D721Med (cell line): ENCODE data around the gene TSPAN9.

ENCODE experiments used
- DNase-seq: peaks from one replicate; pipeline ENCODE4 v3.0.0; 2011; ENCODE audit warnings: low spot score; ENCODE audit not compliant: insufficient read length
- FAIRE-seq: peaks from 2 replicates; lab custom pipeline; 2011; peaks lifted over from hg19 to GRCh38; lab: Jason Lieb, UNC
- TF ChIP-seq, protein P1 (sequence below): IDR thresholded peaks from 2 replicates; pipeline ENCODE4 v1.5.1; 2012; ENCODE audit warnings: mild to moderate bottlenecking, control low read depth; ENCODE audit not compliant: insufficient read depth; ENCODE audit errors: missing control alignments

The TSPAN9 gene

GRCh38 chr12:3091382-3092241 is 14.4 kb downstream of the TSPAN9 start:
- TF ChIP-seq, protein P1, sequence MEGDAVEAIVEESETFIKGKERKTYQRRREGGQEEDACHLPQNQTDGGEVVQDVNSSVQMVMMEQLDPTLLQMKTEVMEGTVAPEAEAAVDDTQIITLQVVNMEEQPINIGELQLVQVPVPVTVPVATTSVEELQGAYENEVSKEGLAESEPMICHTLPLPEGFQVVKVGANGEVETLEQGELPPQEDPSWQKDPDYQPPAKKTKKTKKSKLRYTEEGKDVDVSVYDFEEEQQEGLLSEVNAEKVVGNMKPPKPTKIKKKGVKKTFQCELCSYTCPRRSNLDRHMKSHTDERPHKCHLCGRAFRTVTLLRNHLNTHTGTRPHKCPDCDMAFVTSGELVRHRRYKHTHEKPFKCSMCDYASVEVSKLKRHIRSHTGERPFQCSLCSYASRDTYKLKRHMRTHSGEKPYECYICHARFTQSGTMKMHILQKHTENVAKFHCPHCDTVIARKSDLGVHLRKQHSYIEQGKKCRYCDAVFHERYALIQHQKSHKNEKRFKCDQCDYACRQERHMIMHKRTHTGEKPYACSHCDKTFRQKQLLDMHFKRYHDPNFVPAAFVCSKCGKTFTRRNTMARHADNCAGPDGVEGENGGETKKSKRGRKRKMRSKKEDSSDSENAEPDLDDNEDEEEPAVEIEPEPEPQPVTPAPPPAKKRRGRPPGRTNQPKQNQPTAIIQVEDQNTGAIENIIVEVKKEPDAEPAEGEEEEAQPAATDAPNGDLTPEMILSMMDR = no peak
- DNase-seq (no peak), FAIRE-seq (no peak)

GRCh38 chr12:3092764-3093163 is 15.6 kb downstream of the TSPAN9 start:
- DNase-seq (no peak), FAIRE-seq (no peak)
- TF ChIP-seq, protein P1 = no peak

- no peak for FAIRE-seq
- TF ChIP-seq, protein P1 = no peak
- DNase-seq = no peak
Observed at GRCh38 chr12:3097186-3097804, 20.1 kb downstream of the TSPAN9 start.

- DNase-seq (no peak), FAIRE-seq (no peak)
- TF ChIP-seq, protein P1 = no peak
Observed at GRCh38 chr12:3097836-3098235, 20.7 kb downstream of the TSPAN9 start.

DNA sequence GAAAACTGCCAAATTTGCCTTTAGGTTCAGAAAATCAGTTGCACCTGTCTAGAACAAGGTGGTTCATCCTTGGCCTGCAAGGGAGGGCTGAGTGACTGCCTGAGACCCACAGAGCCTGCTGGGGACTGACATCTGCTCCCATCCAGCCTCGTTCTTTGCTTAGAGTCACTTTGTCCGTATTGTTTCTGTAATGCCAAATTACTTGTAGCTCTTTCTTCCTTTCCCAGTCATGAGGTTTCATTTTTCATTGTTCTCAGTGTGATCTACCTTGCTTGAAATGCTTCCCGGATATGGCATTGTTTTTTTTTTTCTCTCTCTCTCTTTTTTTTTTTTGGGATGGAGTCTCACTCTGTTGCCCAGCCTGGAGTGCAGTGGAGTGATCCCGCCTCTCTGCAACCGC is 21.3 kb downstream of the TSPAN9 start:
- TF ChIP-seq, protein P1 = no peak
- no peak for FAIRE-seq
- DNase-seq = no peak

- TF ChIP-seq, protein P1 = no peak
- DNase-seq (no peak), FAIRE-seq (no peak)
Observed at GRCh38 chr12:3099146-3099545, 22.0 kb downstream of the TSPAN9 start.
